ENCODE data around the gene CDK9.

GRCh38 chr9:127767410-127767809 lies 18.4 kb upstream of the CDK9 start:
- TF ChIP-seq, protein P1, sequence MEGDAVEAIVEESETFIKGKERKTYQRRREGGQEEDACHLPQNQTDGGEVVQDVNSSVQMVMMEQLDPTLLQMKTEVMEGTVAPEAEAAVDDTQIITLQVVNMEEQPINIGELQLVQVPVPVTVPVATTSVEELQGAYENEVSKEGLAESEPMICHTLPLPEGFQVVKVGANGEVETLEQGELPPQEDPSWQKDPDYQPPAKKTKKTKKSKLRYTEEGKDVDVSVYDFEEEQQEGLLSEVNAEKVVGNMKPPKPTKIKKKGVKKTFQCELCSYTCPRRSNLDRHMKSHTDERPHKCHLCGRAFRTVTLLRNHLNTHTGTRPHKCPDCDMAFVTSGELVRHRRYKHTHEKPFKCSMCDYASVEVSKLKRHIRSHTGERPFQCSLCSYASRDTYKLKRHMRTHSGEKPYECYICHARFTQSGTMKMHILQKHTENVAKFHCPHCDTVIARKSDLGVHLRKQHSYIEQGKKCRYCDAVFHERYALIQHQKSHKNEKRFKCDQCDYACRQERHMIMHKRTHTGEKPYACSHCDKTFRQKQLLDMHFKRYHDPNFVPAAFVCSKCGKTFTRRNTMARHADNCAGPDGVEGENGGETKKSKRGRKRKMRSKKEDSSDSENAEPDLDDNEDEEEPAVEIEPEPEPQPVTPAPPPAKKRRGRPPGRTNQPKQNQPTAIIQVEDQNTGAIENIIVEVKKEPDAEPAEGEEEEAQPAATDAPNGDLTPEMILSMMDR (IDR thresholded peaks at IDR 0.05; ENCODE audit: insufficient read depth, low read length, poor library complexity, severe bottlenecking) = no peak
- no peak for TF ChIP-seq EZH2phosphoT487 (conservative IDR thresholded peaks at IDR 0.05; ENCODE audit: low read length)

All from SU-DHL-6 (cell line).